GM12878 (cell line): Measurements from ENCODE around the gene MGAT5. TPM values are rescaled to one million over a fixed set of nuclear protein-coding genes. Genes with fewer than 3 reads are reported as not detected.

Experiments used
- ATAC-seq: fragments of 200-7000 bp; cut with Tn5 transposase; 3 replicates; pipeline ENCODE4 v1.9.1; 2020; ENCODE audit warnings: mild to moderate bottlenecking, moderate library complexity
- BruUV-seq: library from RNA; stranded (reverse); fragments of 400-500 nt; replicated peaks from 2 replicates; lab custom pipeline; 2021; lab: Mats Ljungman, UMichigan
- CTCF ChIA-PET: fragments of 300-600 bp; sonication (Branson Sonifier 250); formaldehyde crosslinking; extraction: SDS; loops from one replicate; lab custom pipeline; 2021; ENCODE audit warnings: inconsistent platforms; lab: Yijun Ruan, JAX
- POLR2A ChIA-PET: fragments of 350-600 bp; formaldehyde crosslinking; extraction: SDS; loops from one replicate; lab custom pipeline; 2021; ENCODE audit warnings: inconsistent platforms; lab: Charles Lee
- RAD21 ChIA-PET: fragments of 300-600 bp; sonication (Branson Sonifier 250); formaldehyde crosslinking; loops from one replicate; lab custom pipeline; 2023; ENCODE audit warnings: antibody characterized with exemption; ENCODE audit not compliant: unreplicated experiment; lab: Charles Lee
- SMC1A ChIA-PET: fragments of 300-600 bp; sonication (Branson Sonifier 250); formaldehyde crosslinking; loops from one replicate; lab custom pipeline; 2023; ENCODE audit not compliant: unreplicated experiment, uncharacterized antibody; lab: Charles Lee
- DNase-seq: peaks from one replicate; pipeline ENCODE4 v3.0.0-alpha.2; 2011; ENCODE audit warnings: low read depth, low spot score
- FAIRE-seq: peaks from 3 replicates; lab custom pipeline; 2011; peaks lifted over from hg19 to GRCh38; lab: Jason Lieb, UNC
- H2AFZ ChIP-seq: 2 replicates; pipeline ENCODE4 v1.6.0; 2011; ENCODE audit warnings: low read depth, low read length, control low read depth; ENCODE audit not compliant: control insufficient read depth
- H3K27ac ChIP-seq: 2 replicates; pipeline ENCODE4 v1.5.1; 2011; ENCODE audit warnings: control low read depth; ENCODE audit not compliant: control insufficient read depth, insufficient read depth
- H3K27me3 ChIP-seq, 2 experiments: replicated peaks in 1 of 2; 2 replicates each; pipeline versions ENCODE4 v1.6.0 to v1.6.1; 2011; ENCODE audit warnings: low read length in 1 of 2; ENCODE audit not compliant: control insufficient read depth in 2 of 2, insufficient read depth in 2 of 2
- H3K36me3 ChIP-seq, 2 experiments: 2 replicates each; pipeline ENCODE4 v1.5.1; 2011; ENCODE audit warnings: low read length in 1 of 2; ENCODE audit not compliant: control insufficient read depth in 2 of 2, insufficient read depth in 2 of 2
- H3K4me1 ChIP-seq: 2 replicates; pipeline ENCODE4 v1.6.1; 2011; ENCODE audit warnings: mild to moderate bottlenecking, low read length, moderate library complexity, mixed read lengths; ENCODE audit not compliant: control insufficient read depth, insufficient read depth
- H3K4me2 ChIP-seq: 2 replicates; pipeline ENCODE4 v1.6.0; 2011; ENCODE audit warnings: control low read depth; ENCODE audit not compliant: control insufficient read depth, insufficient read depth
- H3K4me3 ChIP-seq: fragments of 200-600 bp; sonication (generic); 2 replicates; pipeline ENCODE4 v1.5.1; 2016
- H3K79me2 ChIP-seq: 2 replicates; pipeline ENCODE4 v1.6.0; 2011; ENCODE audit warnings: low read length; ENCODE audit not compliant: control insufficient read depth, insufficient read depth
- H3K9ac ChIP-seq: 2 replicates; pipeline ENCODE4 v1.8.0; 2011; ENCODE audit warnings: low read length, control low read depth, mixed read lengths; ENCODE audit not compliant: control insufficient read depth, insufficient read depth
- H3K9me3 ChIP-seq: replicated peaks from 3 replicates; pipeline ENCODE4 v1.5.1; 2011; ENCODE audit warnings: mild to moderate bottlenecking, low read length; ENCODE audit not compliant: control insufficient read depth, insufficient read depth
- H4K20me1 ChIP-seq: 2 replicates; pipeline ENCODE4 v1.6.0; 2011; ENCODE audit not compliant: control insufficient read depth, insufficient read depth
- ASH2L ChIP-seq: fragments of 300-600, 200-600 bp; sonication (generic); IDR thresholded peaks from 2 replicates; pipeline ENCODE4 v1.6.1; 2017; ENCODE audit warnings: low read depth, mild to moderate bottlenecking, borderline replicate concordance
- CEBPB ChIP-seq, 2 experiments: fragments of 150-350 bp in 1 of 2; IDR thresholded peaks; 2 replicates each; pipeline ENCODE4 v1.6.1; 2012 to 2014; ENCODE audit warnings: low read depth in 2 of 2, low read length in 2 of 2, borderline replicate concordance in 1 of 2, inconsistent platforms in 1 of 2
- CTCF ChIP-seq, 3 experiments: IDR thresholded peaks in 2 of 3; conservative IDR thresholded peaks in 1 of 3; 2 replicates each; pipeline ENCODE4 v1.5.1; 2011; ENCODE audit warnings: low read depth in 3 of 3, low read length in 3 of 3, mild to moderate bottlenecking in 3 of 3, control low read depth in 2 of 3, moderate library complexity in 2 of 3, inconsistent platforms in 1 of 3, mixed read lengths in 1 of 3; ENCODE audit not compliant: control insufficient read depth in 2 of 3, insufficient read depth in 1 of 3; ENCODE audit errors: extremely low read depth in 1 of 3
- FOXK2 ChIP-seq: fragments of 450-650 bp; IDR thresholded peaks from 2 replicates; pipeline ENCODE4 v1.6.1; 2017; ENCODE audit warnings: mild to moderate bottlenecking, moderate library complexity
- GABPA ChIP-seq: IDR thresholded peaks from 2 replicates; pipeline ENCODE4 v1.6.1; 2014; ENCODE audit warnings: antibody characterized with exemption, low read depth, mild to moderate bottlenecking, inconsistent platforms
- IRF4 ChIP-seq: IDR thresholded peaks from 2 replicates; pipeline ENCODE4 v1.6.1; 2011; ENCODE audit warnings: low read depth, low read length
- NBN ChIP-seq: fragments of 450-650 bp; IDR thresholded peaks from 2 replicates; pipeline ENCODE4 v1.6.1; 2016
- NFXL1 ChIP-seq: fragments of 450-650 bp; IDR thresholded peaks from 2 replicates; pipeline ENCODE4 v1.6.1; 2017; ENCODE audit warnings: antibody characterized with exemption, mild to moderate bottlenecking, borderline replicate concordance
- NR2C1 ChIP-seq: fragments of 450-650 bp; IDR thresholded peaks from 2 replicates; pipeline ENCODE4 v1.6.1; 2017; ENCODE audit warnings: antibody characterized with exemption, mild to moderate bottlenecking, moderate library complexity
- POLR2AphosphoS2 ChIP-seq: IDR thresholded peaks from 2 replicates; pipeline ENCODE4 v1.6.1; 2011; ENCODE audit warnings: low read depth, mild to moderate bottlenecking, low read length, improper control_type of control experiment, moderate library complexity
- ZSCAN29 ChIP-seq: fragments of 450-650 bp; IDR thresholded peaks from 2 replicates; pipeline ENCODE4 v1.6.1; 2017; ENCODE audit warnings: mild to moderate bottlenecking, moderate library complexity
- in situ Hi-C: fragments of 300-500 bp; cut with MboI; formaldehyde crosslinking; loops from 9 replicates; pipeline ENCODE4 v1.14.3; 2018; ENCODE audit warnings: mixed read lengths
- intact Hi-C: fragments of 100-400 bp; cut with micrococcal nuclease; formaldehyde crosslinking; loops from one replicate; pipeline ENCODE4 v1.14.2; 2022; ENCODE audit not compliant: unreplicated experiment
- polyA plus RNA-seq, 11 experiments: library from polyadenylated mRNA; depleted of rRNA in 4 of 11; unstranded in 6 of 11; stranded (reverse) in 5 of 11; fragments of >200 nt; fragmentation: Nextera tagmentation in 4 of 11; fragmentation: Illumina TruSeq in 1 of 11; extraction: Ambion mirVana in 4 of 11; extraction: Trizol in 1 of 11; gene quantifications; 1 replicate in 1 of 11; 2 replicates in 10 of 11; pipeline versions ENCODE4 v1.2.1 to v1.2.3, GENCODE V29; 2011 to 2016; ENCODE audit warnings: inconsistent platforms in 2 of 11, missing spikeins in 2 of 11, low read depth in 1 of 11
- total RNA-seq, 4 experiments: library from RNA; depleted of rRNA in 3 of 4; stranded (reverse); fragments of >200 nt in 3 of 4; fragmentation: Illumina TruSeq in 1 of 4; extraction: Trizol in 1 of 4; gene quantifications; 2 replicates each; pipeline versions ENCODE4 v1.2.1 to v1.2.3, GENCODE V29; 2013 to 2021
- TF ChIP-seq, protein P1 (sequence below): IDR thresholded peaks from 2 replicates; pipeline ENCODE4 v1.6.1; 2012; ENCODE audit warnings: low read depth, low read length, improper control_type of control experiment

Gene MGAT5
- total and polyA plus RNA-seq, 10 of the 15 experiments (the other 5 are each of a cell fraction or from before 2014, with no cell fraction given): 4.9 to 104 (median 36.2) TPM

GRCh38 chr2:134254824-134255223 lies 952 bp downstream of the MGAT5 start:
- intact Hi-C loops: no loop called here

More at GRCh38 chr2:134254824-134255223, 952 bp downstream of the MGAT5 start:
- Histone ChIP-seq H3K27me3 (no peaks in the 10 kb centered on the region), H2AFZ (no peak overlapping the region), H3K4me3 (peak overlapping the region; percentile 21; the same call in 1 of the 2 replicates), H3K9me3 (no peaks in the 10 kb centered on the region), H3K36me3 (peaks cover 3 to 14% of the 10 kb centered on the region in 2 experiments), H3K79me2 (peaks cover 95% of the 10 kb centered on the region), H3K4me1 (peaks cover 82% of the 10 kb centered on the region), H3K27ac (peak overlapping the region; percentile 67), H3K4me2 (peak overlapping the region; percentile 32), H3K9ac (peak overlapping the region; percentile 24; the same call in 1 of the 2 replicates), H4K20me1 (no peaks in the 10 kb centered on the region)
- ChIA-PET SMC1A (interaction anchor here (1.1 to 5.7 kb wide), 10 partner anchors 9 to 144 kb away, joined by 3 to 27 read pairs (median 10); no protein-coding TSS in a partner anchor), RAD21 (interaction anchor here (1.7 to 3.7 kb wide), 2 partner anchors 12 to 28 kb away, joined by 8 to 19 read pairs; no protein-coding TSS in a partner anchor), CTCF (interaction anchor here (1.3 to 2.7 kb wide), 4 partner anchors 9 to 157 kb away, joined by 3 to 20 read pairs (median 8); no protein-coding TSS in a partner anchor), POLR2A (interaction anchor here (1.2 to 1.9 kb wide), 3 partner anchors 10 to 20 kb away, joined by 3 to 5 read pairs (median 4); no protein-coding TSS in a partner anchor)
- ATAC-seq (no peak), DNase-seq (no peak), FAIRE-seq (no peak)
- no TSS peak for BruUV-seq
- in situ Hi-C loops: no loop called here
- TF ChIP-seq NBN: no peak
- no peak for TF ChIP-seq FOXK2
- no peak for TF ChIP-seq CTCF (IDR thresholded peaks at IDR 0.05 in 2 of 3, conservative IDR thresholded peaks at IDR 0.05 in 1 of 3; ENCODE audit: control insufficient read depth in 2 of 3, extremely low read depth in 1 of 3, insufficient read depth in 1 of 3, low read depth in 3 of 3, low read length in 3 of 3)
- TF ChIP-seq CEBPB (IDR thresholded peaks at IDR 0.05; ENCODE audit: borderline replicate concordance in 1 of 2, low read depth in 2 of 2, low read length in 2 of 2): no peak
- TF ChIP-seq, protein P1, sequence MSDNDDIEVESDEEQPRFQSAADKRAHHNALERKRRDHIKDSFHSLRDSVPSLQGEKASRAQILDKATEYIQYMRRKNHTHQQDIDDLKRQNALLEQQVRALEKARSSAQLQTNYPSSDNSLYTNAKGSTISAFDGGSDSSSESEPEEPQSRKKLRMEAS: no peak
- TF ChIP-seq ASH2L: no peak
- TF ChIP-seq POLR2AphosphoS2: no peak
- no peak for TF ChIP-seq IRF4
- no peak for TF ChIP-seq GABPA
- no peak for TF ChIP-seq NR2C1
- TF ChIP-seq ZSCAN29: no peak
- no peak for TF ChIP-seq NFXL1
